GM12872 (cell line): ENCODE measurements around the gene CNTNAP2.

Experiments
- TF ChIP-seq, protein P1 (sequence below): IDR thresholded peaks from 3 replicates; pipeline ENCODE4 v1.5.1; 2011; ENCODE audit warnings: low read depth, mild to moderate bottlenecking, low read length, moderate library complexity; ENCODE audit not compliant: insufficient read depth

The CNTNAP2 gene

DNA sequence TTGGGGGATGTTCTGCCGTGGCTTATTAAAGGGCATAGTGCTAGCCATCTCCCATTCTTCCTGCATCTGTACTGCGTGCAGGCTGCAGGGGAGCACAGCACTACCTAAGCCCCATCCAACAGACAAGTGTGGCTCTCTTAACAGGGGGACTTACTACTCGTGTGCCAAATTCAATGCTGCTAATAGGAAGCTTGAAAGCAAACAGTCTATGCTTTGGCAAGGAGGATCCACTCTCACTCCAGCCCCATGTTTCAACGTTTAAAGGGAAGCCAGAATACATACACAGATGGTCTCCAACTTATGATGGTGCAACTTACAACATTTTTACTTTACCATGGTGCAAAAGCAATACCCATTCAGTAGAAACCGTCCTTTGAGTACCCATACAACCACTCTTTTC lies 2245.9 kb downstream of the CNTNAP2 start:
- TF ChIP-seq, protein P1, sequence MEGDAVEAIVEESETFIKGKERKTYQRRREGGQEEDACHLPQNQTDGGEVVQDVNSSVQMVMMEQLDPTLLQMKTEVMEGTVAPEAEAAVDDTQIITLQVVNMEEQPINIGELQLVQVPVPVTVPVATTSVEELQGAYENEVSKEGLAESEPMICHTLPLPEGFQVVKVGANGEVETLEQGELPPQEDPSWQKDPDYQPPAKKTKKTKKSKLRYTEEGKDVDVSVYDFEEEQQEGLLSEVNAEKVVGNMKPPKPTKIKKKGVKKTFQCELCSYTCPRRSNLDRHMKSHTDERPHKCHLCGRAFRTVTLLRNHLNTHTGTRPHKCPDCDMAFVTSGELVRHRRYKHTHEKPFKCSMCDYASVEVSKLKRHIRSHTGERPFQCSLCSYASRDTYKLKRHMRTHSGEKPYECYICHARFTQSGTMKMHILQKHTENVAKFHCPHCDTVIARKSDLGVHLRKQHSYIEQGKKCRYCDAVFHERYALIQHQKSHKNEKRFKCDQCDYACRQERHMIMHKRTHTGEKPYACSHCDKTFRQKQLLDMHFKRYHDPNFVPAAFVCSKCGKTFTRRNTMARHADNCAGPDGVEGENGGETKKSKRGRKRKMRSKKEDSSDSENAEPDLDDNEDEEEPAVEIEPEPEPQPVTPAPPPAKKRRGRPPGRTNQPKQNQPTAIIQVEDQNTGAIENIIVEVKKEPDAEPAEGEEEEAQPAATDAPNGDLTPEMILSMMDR, result no peak

DNA sequence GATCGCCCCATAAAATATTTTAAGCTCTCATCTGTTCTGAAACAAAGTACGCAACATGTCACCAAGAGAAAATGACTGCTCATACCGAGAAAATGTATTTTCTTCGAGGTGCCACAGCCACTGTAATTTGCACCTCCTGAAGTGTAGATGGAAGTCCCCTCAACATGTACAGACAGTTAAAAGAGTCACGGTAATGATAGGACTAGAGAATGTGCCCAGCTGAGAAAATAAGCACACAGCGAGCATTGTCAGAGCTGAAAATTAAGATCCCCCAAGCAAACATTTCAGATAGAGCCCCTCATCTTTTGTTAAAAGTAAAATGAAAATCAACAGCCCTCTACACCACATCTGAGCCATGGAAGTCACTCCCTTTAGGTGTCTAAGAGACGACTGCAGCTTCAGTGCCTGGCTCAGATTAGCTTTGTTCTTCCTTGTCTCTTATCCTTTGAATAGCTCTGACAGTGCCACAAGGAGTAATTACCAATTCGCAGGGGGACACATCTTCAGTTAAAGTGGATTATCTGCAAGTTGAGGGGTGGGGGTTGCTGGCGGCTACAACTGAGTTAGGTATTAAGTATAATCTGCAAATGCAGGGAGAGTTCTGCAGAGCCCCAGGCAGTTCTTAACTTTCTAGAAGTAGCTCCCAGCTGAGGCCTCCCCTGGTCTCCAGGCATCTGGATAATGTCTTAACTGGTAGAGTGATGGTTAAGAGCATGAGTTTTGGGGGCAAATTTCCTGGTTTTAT lies 2251.3 kb downstream of the CNTNAP2 start:
- TF ChIP-seq, protein P1, result no peak

DNA sequence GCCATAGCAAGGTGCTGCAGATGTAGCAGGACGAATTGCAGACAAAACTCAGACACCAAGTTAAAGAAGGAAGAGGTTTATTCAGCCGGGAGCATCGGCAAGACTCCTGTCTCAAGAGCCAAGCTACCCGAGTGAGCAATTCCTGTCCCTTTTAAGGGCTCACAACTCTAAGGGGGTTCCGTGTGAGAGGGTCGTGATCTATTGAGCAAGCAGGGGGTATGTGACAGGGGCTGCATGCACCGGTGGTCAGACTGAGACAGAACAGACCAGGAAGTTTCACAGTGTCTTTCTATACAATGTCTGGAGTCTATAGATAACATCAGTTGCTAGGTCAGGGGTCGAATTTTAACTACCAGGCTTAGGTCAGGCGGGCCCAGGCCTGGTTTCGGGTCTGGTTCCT lies 2252.0 kb downstream of the CNTNAP2 start:
- TF ChIP-seq, protein P1, result no peak

DNA sequence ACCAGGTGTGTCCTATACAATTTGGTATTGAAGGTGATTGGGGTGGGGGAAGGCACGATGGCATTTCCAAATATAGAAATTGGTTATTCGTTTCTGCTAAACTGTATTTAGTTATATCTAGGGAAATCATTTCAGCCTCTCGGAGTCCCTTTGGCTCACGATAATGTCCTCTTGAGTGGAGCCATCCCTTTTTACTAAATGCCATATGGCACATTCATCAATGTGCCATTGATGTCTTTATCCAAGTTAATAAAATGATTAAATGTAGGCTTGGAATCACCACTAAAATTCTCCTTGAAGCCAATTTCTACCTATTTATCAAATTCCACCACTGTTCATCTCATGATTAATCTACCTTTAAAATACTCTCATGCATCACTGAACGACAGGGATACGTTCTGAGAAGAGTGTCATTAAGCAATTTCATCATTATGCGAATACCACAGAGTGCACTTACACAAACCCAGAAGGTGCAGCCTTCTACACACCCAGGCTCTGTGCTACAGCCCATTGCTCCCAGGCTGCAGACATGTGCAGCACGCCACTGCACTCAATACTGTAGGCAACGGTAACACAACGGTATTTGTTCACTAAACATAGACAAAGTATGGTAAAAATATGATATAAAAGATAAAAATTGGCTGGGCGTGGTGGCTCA lies 2254.8 kb downstream of the CNTNAP2 start:
- TF ChIP-seq, protein P1, result no peak

DNA sequence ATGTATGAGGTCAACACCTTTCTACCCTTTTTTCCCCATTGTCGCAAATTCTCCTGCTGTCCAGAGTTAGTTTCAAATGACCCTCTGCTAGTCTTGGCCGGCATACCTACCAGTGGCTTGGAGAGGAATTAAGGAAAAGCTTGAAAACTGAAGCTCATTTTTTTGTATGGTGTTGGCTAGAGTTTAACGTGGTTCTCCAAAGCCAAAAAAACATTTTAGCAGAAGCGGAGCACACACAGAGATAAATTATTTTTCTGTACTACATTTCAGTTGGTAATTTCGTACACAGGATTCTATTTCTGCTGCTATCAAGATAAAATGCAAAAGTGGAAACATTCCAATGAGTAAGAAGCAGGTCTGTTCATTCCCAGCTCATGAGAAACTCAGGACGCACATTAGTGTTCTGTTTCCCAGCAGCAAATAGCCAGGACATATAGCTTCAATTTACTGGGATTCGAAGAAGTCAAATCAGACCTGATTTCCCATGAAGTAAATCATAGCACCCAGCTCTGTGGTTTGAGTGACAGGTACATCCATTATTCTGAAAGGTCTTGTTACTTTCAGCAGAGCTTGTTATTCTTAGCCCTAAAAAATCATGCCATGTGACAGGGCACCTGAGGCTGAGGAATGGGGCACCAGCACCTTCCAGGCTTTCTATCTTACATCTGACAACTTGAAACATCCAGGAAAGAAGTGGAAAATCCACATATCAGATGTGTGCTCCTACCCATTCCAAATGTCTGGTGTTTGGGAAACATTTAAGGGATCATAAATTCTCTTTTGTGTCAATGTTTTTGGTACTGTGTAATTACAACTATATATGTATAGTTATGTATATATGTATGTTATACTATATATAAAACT lies 2258.0 kb downstream of the CNTNAP2 start:
- TF ChIP-seq, protein P1, result no peak

DNA sequence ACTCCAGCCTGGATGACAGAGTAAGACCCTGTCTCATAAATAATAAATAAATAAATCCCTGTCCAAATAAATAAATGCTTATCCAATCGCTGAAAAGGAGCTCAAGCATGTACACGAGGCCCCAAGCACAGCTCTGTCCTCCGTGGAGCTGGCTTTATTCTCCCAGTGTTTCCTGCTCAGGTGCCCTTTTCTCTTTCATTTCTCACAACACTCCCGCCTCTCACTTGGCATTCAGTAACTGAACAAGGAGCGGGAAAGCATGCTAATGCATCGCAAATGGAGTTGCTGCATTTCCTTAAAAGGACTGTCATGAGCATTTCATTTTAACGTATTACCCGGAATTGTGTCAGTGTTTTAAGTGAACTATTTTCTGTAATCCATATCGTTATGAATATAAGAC lies 2263.1 kb downstream of the CNTNAP2 start:
- TF ChIP-seq, protein P1, result no peak
